HCT116 (cell line): ENCODE results near the gene TTLL10. TPM values are rescaled to one million over a fixed set of nuclear protein-coding genes. Genes with fewer than 3 reads are reported as not detected.
A peak's percentile ranks its signal among the peaks of the same experiment; 100 is the strongest.

Source experiments
- ATAC-seq: fragments of 200-7000 bp; cut with Tn5 transposase; 2 replicates; pipeline ENCODE4 v1.9.1; 2020; ENCODE audit warnings: mild to moderate bottlenecking, moderate library complexity
- BruUV-seq: library from RNA; stranded (reverse); fragments of 400-500 nt; replicated peaks from 2 replicates; lab custom pipeline; 2021; lab: Mats Ljungman, UMichigan
- CTCF ChIA-PET: fragments of 300-600 bp; sonication (Branson Sonifier 250); formaldehyde crosslinking; loops from one replicate; lab custom pipeline; 2021; ENCODE audit warnings: antibody characterized with exemption; lab: Charles Lee
- POLR2A ChIA-PET: fragments of 300-600, 350-600 bp; sonication (Branson Sonifier 250); formaldehyde crosslinking; loops from one replicate; lab custom pipeline; 2021; ENCODE audit warnings: antibody characterized with exemption; lab: Charles Lee
- RAD21 ChIA-PET, 2 experiments: fragments of 300-600 bp; sonication (Branson Sonifier 250); formaldehyde crosslinking; loops; one replicate each; lab custom pipeline; 2023; ENCODE audit warnings: low total read pairs in 2 of 2; ENCODE audit not compliant: uncharacterized antibody in 2 of 2, unreplicated experiment in 2 of 2, low non-redundant PET in 1 of 2; lab: Charles Lee
- DNase-seq: peaks from one replicate; pipeline ENCODE4 v3.0.0-alpha.2; 2010; ENCODE audit warnings: low read depth, low spot score
- H2AFZ ChIP-seq: fragments of 200-600 bp; shearing (Covaris generic), sonication (generic); 2 replicates; pipeline ENCODE4 v1.6.1; 2017; ENCODE audit warnings: low read depth, mixed run types, mixed read lengths, antibody characterized with exemption, low read length; ENCODE audit not compliant: poor library complexity, severe bottlenecking
- H3K27ac ChIP-seq: 2 replicates; pipeline ENCODE4 v1.5.1; 2012; ENCODE audit warnings: low read depth, low read length
- H3K27me3 ChIP-seq: fragments of 200-600 bp; sonication (generic); 2 replicates; pipeline ENCODE4 v1.6.1; 2016; ENCODE audit warnings: mixed run types, low read length, mixed read lengths; ENCODE audit not compliant: insufficient read depth
- H3K36me3 ChIP-seq, 2 experiments: fragments of 200-500 bp in 1 of 2; fragments of 200-600 bp in 1 of 2; sonication (Bioruptor generic) in 1 of 2; sonication (generic) in 1 of 2; 2 replicates each; pipeline versions ENCODE4 v1.5.1 to v1.6.1; 2014 to 2016; ENCODE audit warnings: low read length in 2 of 2, inconsistent platforms in 1 of 2, mixed read lengths in 1 of 2, mixed run types in 1 of 2; ENCODE audit not compliant: insufficient read depth in 2 of 2, control insufficient read depth in 1 of 2
- H3K4me1 ChIP-seq, 2 experiments: fragments of 200-600 bp in 1 of 2; sonication (generic) in 1 of 2; 2 replicates each; pipeline versions ENCODE4 v1.5.1 to v1.6.1; 2012 to 2017; ENCODE audit warnings: low read length in 2 of 2, inconsistent platforms in 1 of 2, mild to moderate bottlenecking in 1 of 2, mixed read lengths in 1 of 2, mixed run types in 1 of 2, moderate library complexity in 1 of 2; ENCODE audit not compliant: insufficient read depth in 2 of 2, control insufficient read depth in 1 of 2
- H3K4me2 ChIP-seq: fragments of 200-600 bp; sonication (generic); 2 replicates; pipeline ENCODE4 v1.6.1; 2017; ENCODE audit warnings: mixed run types, low read length, mixed read lengths
- H3K4me3 ChIP-seq, 2 experiments: fragments of 200-600 bp in 1 of 2; sonication (generic) in 1 of 2; replicated peaks in 1 of 2; 2 replicates each; pipeline ENCODE4 v1.5.1; 2011 to 2016; ENCODE audit warnings: low read length in 2 of 2, control low read depth in 1 of 2, low read depth in 1 of 2, mild to moderate bottlenecking in 1 of 2, mixed read lengths in 1 of 2, mixed run types in 1 of 2
- H3K79me2 ChIP-seq: fragments of 200-600 bp; sonication (generic); 2 replicates; pipeline ENCODE4 v1.6.1; 2017; ENCODE audit warnings: mild to moderate bottlenecking, mixed run types, low read length, moderate library complexity, mixed read lengths; ENCODE audit not compliant: insufficient read depth
- H3K9ac ChIP-seq: fragments of 200-600 bp; sonication (generic); 2 replicates; pipeline ENCODE4 v1.6.1; 2016; ENCODE audit warnings: low read length, mixed read lengths
- H3K9me2 ChIP-seq: fragments of 200-600 bp; sonication (generic), shearing (Covaris generic); 2 replicates; pipeline ENCODE4 v1.6.1; 2017; ENCODE audit warnings: mixed run types, mild to moderate bottlenecking, moderate library complexity; ENCODE audit not compliant: insufficient read depth
- H3K9me3 ChIP-seq, 2 experiments: fragments of 200-500 bp in 1 of 2; fragments of 200-600 bp in 1 of 2; sonication (Bioruptor generic) in 1 of 2; sonication (generic) in 1 of 2; 2 replicates each; pipeline ENCODE4 v1.6.1; 2014 to 2017; ENCODE audit warnings: low read length in 2 of 2, mixed read lengths in 2 of 2, inconsistent platforms in 1 of 2, low read depth in 1 of 2, mild to moderate bottlenecking in 1 of 2, mixed run types in 1 of 2, moderate library complexity in 1 of 2; ENCODE audit not compliant: control insufficient read depth in 1 of 2, insufficient read depth in 1 of 2
- H4K20me1 ChIP-seq: fragments of 200-600 bp; sonication (generic), shearing (Covaris generic); 2 replicates; pipeline ENCODE4 v1.6.1; 2017; ENCODE audit warnings: mixed run types, mild to moderate bottlenecking, moderate library complexity; ENCODE audit not compliant: insufficient read depth
- ATF3 ChIP-seq: IDR thresholded peaks from 2 replicates; pipeline ENCODE4 v1.6.1; 2012
- CBX3 ChIP-seq: IDR thresholded peaks from 2 replicates; pipeline ENCODE4 v1.6.1; 2012; ENCODE audit warnings: low read depth
- CEBPB ChIP-seq: IDR thresholded peaks from 2 replicates; pipeline ENCODE4 v1.6.1; 2012; ENCODE audit warnings: low read depth
- ELF1 ChIP-seq: IDR thresholded peaks from 2 replicates; pipeline ENCODE4 v1.6.1; 2012; ENCODE audit warnings: low read depth, borderline replicate concordance
- EZH2 ChIP-seq: fragments of 200-600 bp; sonication (generic); IDR thresholded peaks from 2 replicates; pipeline ENCODE4 v1.6.1; 2017; ENCODE audit warnings: antibody characterized with exemption, mixed run types
- EZH2phosphoT487 ChIP-seq: fragments of 200-600 bp; IDR thresholded peaks from 2 replicates; pipeline ENCODE4 v1.6.1; 2018; ENCODE audit warnings: antibody characterized with exemption, borderline replicate concordance
- FOSL1 ChIP-seq: IDR thresholded peaks from 2 replicates; pipeline ENCODE4 v1.6.1; 2012; ENCODE audit warnings: low read depth
- MAX ChIP-seq: IDR thresholded peaks from 2 replicates; pipeline ENCODE4 v1.6.1; 2012
- POLR2A ChIP-seq: IDR thresholded peaks from 2 replicates; pipeline ENCODE4 v1.7.0; 2011; ENCODE audit warnings: borderline replicate concordance; ENCODE audit not compliant: insufficient read depth, insufficient read length; ENCODE audit errors: extremely low read depth
- REST ChIP-seq: IDR thresholded peaks from 2 replicates; pipeline ENCODE4 v1.6.1; 2012; ENCODE audit warnings: low read depth
- SIN3A ChIP-seq: IDR thresholded peaks from 2 replicates; pipeline ENCODE4 v1.6.1; 2012; ENCODE audit warnings: low read depth
- SP1 ChIP-seq: IDR thresholded peaks from 2 replicates; pipeline ENCODE4 v1.6.1; 2012; ENCODE audit warnings: low read depth
- TCF7L2 ChIP-seq: IDR thresholded peaks from 2 replicates; pipeline ENCODE4 v1.7.0; 2011; ENCODE audit warnings: borderline replicate concordance, inconsistent platforms; ENCODE audit not compliant: insufficient read depth, insufficient read length; ENCODE audit errors: extremely low read depth
- YY1 ChIP-seq: IDR thresholded peaks from 2 replicates; pipeline ENCODE4 v1.6.1; 2011; ENCODE audit warnings: low read length, low read depth, moderate library complexity, mild to moderate bottlenecking; ENCODE audit not compliant: insufficient replicate concordance; ENCODE audit errors: extremely low read depth
- ZFX ChIP-seq: fragments of 450-650 bp; IDR thresholded peaks from 2 replicates; pipeline ENCODE4 v1.6.1; 2017
- intact Hi-C: fragments of 100-400 bp; cut with micrococcal nuclease; formaldehyde crosslinking; loops from 2 replicates; pipeline ENCODE4 v1.10.0; 2022
- total RNA-seq: library from RNA; stranded (reverse); gene quantifications from one replicate; pipeline ENCODE4 v1.2.1, GENCODE V29; 2021; ENCODE audit not compliant: unreplicated experiment

Gene TTLL10
- total RNA-seq, 1 experiment from 2014 or later, result 0.10 TPM

GRCh38 chr1:1223891-1224290 lies 50.2 kb downstream of the TTLL10 start (continued):
- TF ChIP-seq TCF7L2, result no peak
- no peak for TF ChIP-seq CEBPB

GRCh38 chr1:1225238-1225845 lies 51.7 kb downstream of the TTLL10 start:
- intact Hi-C loops, result no loop called here
- TF ChIP-seq POLR2A, result no peak
- TF ChIP-seq, all 23 proteins: peak for 0
- DNase-seq (no peak), ATAC-seq (no peak)
- no TSS peak for BruUV-seq
- H3K27me3 ChIP-seq, result no peaks in the 10 kb centered on the region
- H3K79me2 ChIP-seq, result peaks cover 70% of the 10 kb centered on the region
- no peak overlapping the region for H3K4me2 ChIP-seq
- no peaks in the 10 kb centered on the region for H3K9me3 ChIP-seq
- RAD21 ChIA-PET, result no interaction called here
- H3K9ac ChIP-seq, result no peak overlapping the region
- peak overlapping the region; percentile 18; the same call in 1 of the 2 replicates for H3K27ac ChIP-seq
- H3K9me2 ChIP-seq, result no peaks in the 10 kb centered on the region
- POLR2A ChIA-PET, result no interaction called here
- CTCF ChIA-PET, result no interaction called here
- H3K4me1 ChIP-seq, result peaks cover 3 to 7% of the 10 kb centered on the region in 2 experiments; a peak in 1 of 4 replicates
- H3K4me3 ChIP-seq, result no peak overlapping the region
- no peak overlapping the region for H2AFZ ChIP-seq
- H4K20me1 ChIP-seq, result no peaks in the 10 kb centered on the region
- H3K36me3 ChIP-seq, result peaks cover 28 to 30% of the 10 kb centered on the region in 2 experiments

GRCh38 chr1:1225913-1226312 lies 52.2 kb downstream of the TTLL10 start:
- BruUV-seq, result no TSS peak
- RAD21 ChIA-PET, result no interaction called here
- no peak for TF ChIP-seq EZH2
- no peak for TF ChIP-seq CBX3
- no peak for TF ChIP-seq POLR2A
- no peak for TF ChIP-seq YY1
- TF ChIP-seq ATF3, result no peak
- TF ChIP-seq CEBPB, result no peak
- TF ChIP-seq REST, result no peak
- no peak for TF ChIP-seq MAX
- TF ChIP-seq ELF1, result no peak
- TF ChIP-seq SIN3A, result no peak
- no peak for TF ChIP-seq ZFX
- TF ChIP-seq EZH2phosphoT487, result no peak
- TF ChIP-seq SP1, result no peak
- TF ChIP-seq FOSL1, result no peak

More at GRCh38 chr1:1225913-1226312, 52.2 kb downstream of the TTLL10 start:
- peaks cover 25 to 30% of the 10 kb centered on the region in 2 experiments for H3K36me3 ChIP-seq
- no peaks in the 10 kb centered on the region for H3K27me3 ChIP-seq
- POLR2A ChIA-PET, result no interaction called here
- H3K4me2 ChIP-seq, result no peak overlapping the region
- H3K4me3 ChIP-seq, result no peak overlapping the region
- ATAC-seq, result no peak
- H3K9me2 ChIP-seq, result no peaks in the 10 kb centered on the region
- peak overlapping the region; percentile 18; the same call in 1 of the 2 replicates for H3K27ac ChIP-seq
- H3K4me1 ChIP-seq, result peaks cover 3 to 11% of the 10 kb centered on the region in 2 experiments; a peak in 1 of 4 replicates
- intact Hi-C loops, result no loop called here
- CTCF ChIA-PET, result no interaction called here
- H3K9me3 ChIP-seq, result no peaks in the 10 kb centered on the region
- no peak overlapping the region for H3K9ac ChIP-seq
- no peak overlapping the region for H2AFZ ChIP-seq
- peaks cover 76% of the 10 kb centered on the region for H3K79me2 ChIP-seq
- no peak for DNase-seq
- no peaks in the 10 kb centered on the region for H4K20me1 ChIP-seq
